PC-9 (cell line): ENCODE data around the gene TSHZ2.

Experiments
- EZH2 ChIP-seq: fragments of 200-600 bp; sonication (generic); IDR thresholded peaks from 2 replicates; pipeline ENCODE4 v1.8.0; 2017; ENCODE audit warnings: antibody characterized with exemption, low read depth
- TF ChIP-seq, protein P1 (sequence below): fragments of 200-600 bp; sonication (generic); conservative IDR thresholded peaks from 2 replicates; pipeline ENCODE4 v1.6.1; 2017; ENCODE audit warnings: mixed run types, antibody characterized with exemption, mild to moderate bottlenecking, moderate library complexity

DNA sequence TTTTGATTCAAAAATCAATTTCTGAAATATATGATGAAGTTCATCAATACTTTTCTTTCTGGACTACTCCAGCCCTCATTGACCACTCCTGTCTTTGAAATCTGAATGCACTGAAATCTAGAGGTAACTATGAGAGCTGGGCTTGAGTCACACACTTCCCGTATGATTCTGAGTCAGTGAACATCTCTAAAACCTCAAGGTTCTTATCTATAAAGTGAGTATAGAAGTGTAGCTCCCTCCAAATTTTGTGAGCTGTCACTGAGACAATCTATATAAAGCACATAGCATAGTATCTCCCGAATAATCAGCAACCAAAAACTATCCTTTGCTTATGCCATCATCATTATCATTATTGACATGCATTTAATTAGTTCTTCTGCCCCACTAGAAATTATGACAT lies 182.4 kb downstream of the TSHZ2 start:
- TF ChIP-seq, protein P1, sequence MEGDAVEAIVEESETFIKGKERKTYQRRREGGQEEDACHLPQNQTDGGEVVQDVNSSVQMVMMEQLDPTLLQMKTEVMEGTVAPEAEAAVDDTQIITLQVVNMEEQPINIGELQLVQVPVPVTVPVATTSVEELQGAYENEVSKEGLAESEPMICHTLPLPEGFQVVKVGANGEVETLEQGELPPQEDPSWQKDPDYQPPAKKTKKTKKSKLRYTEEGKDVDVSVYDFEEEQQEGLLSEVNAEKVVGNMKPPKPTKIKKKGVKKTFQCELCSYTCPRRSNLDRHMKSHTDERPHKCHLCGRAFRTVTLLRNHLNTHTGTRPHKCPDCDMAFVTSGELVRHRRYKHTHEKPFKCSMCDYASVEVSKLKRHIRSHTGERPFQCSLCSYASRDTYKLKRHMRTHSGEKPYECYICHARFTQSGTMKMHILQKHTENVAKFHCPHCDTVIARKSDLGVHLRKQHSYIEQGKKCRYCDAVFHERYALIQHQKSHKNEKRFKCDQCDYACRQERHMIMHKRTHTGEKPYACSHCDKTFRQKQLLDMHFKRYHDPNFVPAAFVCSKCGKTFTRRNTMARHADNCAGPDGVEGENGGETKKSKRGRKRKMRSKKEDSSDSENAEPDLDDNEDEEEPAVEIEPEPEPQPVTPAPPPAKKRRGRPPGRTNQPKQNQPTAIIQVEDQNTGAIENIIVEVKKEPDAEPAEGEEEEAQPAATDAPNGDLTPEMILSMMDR = no peak
- no peak for TF ChIP-seq EZH2
